Activated CD8-positive, alpha-beta memory T cell treated with anti-CD3 and anti-CD28 coated beads, Interleukin-2, amount 50 U/mL, for 1 hour (primary cell): ENCODE results near the gene BRD8.
A peak's percentile ranks its signal among the peaks of the same experiment; 100 is the strongest.
"Not testable (repeated sequence)": the region's sequence is repeated elsewhere in the genome, so short reads cannot be mapped to it uniquely, and the experiment has no call there.

Experiments used
- DNase-seq: peaks from one replicate; pipeline ENCODE4 v3.0.0-alpha.2; 2020; ENCODE audit errors: extremely low read depth

Gene BRD8, protein sequence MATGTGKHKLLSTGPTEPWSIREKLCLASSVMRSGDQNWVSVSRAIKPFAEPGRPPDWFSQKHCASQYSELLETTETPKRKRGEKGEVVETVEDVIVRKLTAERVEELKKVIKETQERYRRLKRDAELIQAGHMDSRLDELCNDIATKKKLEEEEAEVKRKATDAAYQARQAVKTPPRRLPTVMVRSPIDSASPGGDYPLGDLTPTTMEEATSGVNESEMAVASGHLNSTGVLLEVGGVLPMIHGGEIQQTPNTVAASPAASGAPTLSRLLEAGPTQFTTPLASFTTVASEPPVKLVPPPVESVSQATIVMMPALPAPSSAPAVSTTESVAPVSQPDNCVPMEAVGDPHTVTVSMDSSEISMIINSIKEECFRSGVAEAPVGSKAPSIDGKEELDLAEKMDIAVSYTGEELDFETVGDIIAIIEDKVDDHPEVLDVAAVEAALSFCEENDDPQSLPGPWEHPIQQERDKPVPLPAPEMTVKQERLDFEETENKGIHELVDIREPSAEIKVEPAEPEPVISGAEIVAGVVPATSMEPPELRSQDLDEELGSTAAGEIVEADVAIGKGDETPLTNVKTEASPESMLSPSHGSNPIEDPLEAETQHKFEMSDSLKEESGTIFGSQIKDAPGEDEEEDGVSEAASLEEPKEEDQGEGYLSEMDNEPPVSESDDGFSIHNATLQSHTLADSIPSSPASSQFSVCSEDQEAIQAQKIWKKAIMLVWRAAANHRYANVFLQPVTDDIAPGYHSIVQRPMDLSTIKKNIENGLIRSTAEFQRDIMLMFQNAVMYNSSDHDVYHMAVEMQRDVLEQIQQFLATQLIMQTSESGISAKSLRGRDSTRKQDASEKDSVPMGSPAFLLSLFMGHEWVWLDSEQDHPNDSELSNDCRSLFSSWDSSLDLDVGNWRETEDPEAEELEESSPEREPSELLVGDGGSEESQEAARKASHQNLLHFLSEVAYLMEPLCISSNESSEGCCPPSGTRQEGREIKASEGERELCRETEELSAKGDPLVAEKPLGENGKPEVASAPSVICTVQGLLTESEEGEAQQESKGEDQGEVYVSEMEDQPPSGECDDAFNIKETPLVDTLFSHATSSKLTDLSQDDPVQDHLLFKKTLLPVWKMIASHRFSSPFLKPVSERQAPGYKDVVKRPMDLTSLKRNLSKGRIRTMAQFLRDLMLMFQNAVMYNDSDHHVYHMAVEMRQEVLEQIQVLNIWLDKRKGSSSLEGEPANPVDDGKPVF

DNA sequence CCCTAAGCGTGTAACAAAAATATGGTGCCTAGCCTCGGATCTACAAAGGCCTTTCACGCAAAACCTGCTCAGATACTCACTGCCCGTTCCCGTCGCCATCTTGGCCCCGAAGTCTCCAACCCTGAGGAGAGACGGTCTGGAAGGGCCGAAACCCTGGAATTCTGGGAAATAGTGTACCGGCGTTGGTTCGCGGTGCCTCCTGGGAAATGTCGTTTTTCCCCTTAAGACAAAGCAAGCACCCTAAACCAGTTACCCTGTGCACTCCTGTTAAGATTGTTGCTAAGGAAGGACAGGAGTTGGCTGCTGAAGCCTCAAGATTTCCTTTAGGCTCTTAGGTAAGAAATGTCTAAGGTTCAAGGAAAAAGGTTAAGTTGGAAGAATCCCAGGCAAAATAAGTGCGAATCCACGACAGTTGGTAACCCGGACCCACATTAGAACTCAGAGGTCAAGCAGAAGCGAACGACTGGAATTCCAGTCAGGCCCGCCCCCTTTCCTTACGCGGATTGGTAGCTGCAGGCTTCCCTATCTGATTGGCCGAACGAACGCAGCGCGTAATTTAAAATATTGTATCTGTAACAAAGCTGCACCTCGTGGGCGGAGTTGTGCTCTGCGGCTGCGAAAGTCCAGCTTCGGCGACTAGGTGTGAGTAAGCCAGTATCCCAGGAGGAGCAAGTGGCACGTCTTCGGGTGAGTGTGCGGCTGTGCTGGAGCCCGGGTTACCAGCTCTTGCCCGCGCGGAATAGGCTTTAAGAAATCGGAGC, at the start of gene BRD8, which contains the start of gene KIF20A:
BRD8 (minus strand) TSS at position 115 of the 761 bp plus-strand sequence; CDS start at position 99, 16 bp downstream.
KIF20A (plus strand) TSS at position 597 of the 761 bp plus-strand sequence. CDS start 569 bp downstream, outside the sequence.
- DNase-seq: peak; percentile 70

DNA sequence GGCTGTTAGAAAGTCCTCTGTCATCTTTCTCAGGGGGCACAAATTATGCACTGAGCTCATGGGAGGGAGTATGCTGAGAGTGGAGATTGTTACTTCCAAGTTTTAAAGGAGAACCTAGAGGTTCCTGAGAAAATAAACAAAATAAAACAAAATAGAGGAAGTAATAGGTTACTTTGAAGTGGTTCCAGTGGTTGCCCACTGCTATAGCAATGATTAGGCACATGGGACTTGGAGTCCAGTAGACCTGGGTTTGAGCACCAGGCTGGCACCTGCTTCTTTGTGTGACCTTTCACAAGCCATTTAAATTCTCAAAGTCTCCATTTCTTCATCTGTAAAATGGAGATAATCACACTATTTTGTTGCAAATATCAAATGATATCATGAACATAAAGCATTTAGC, 48.5 kb upstream of the BRD8 start:
- no peak for DNase-seq

DNA sequence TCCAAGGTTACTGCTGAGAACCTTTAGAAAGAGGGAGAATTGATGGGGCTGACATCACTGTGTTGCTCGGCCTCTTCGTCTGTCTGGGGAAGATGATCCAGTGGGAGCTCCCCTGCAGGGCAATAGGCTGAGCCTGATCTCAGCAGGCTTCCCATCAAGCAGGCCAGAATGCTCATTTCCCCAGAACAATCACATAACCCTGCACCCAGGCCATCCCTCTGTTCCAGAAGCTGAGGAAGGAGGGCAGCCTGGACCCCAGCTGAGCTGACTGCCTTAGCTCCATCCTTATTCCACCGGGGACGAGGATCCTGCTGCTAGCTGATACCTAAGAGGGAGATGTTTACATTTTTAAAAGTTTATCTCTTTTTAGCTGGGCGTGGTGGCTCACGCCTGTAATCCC, 46.3 kb upstream of the BRD8 start:
- DNase-seq: no peak

DNA sequence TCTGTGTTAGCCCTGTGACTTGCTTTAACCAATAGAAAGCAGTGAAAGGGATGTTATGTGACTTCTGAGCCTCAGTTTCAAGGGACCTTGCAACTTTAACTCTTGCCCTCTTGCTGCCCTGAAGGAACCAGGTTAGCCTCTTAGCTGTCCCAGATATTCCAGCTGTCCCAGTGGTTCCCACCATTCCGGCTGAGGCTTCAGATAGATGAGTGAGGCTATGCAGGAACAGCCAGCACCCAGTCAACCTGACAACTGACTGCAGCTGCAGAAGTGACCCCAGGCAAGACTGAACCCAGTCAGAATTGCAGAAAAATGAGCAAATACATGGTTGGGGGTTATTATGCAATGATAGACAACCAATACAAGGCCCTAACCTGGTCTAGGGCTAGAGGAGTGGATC, 45.1 kb upstream of the BRD8 start:
- no peak for DNase-seq

DNA sequence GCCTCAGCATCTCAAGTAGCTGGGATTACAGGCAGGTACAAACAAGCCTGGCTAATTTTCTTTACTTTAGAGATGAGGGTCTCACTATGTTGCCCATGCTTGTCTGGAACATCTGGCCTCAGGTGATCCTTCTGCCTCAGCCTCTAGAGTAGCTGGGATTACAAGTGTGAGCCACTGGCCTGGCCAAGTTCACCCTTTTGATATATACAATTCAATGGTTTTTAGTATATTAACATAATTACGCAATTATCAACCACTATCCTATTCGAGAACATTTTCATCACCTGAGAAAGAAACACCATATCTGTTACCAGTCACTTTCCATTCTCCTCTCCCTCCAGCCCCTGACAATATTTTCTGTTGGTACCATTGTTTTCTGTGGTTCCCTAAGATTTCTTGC, 38.4 kb upstream of the BRD8 start:
- DNase-seq: no peak

DNA sequence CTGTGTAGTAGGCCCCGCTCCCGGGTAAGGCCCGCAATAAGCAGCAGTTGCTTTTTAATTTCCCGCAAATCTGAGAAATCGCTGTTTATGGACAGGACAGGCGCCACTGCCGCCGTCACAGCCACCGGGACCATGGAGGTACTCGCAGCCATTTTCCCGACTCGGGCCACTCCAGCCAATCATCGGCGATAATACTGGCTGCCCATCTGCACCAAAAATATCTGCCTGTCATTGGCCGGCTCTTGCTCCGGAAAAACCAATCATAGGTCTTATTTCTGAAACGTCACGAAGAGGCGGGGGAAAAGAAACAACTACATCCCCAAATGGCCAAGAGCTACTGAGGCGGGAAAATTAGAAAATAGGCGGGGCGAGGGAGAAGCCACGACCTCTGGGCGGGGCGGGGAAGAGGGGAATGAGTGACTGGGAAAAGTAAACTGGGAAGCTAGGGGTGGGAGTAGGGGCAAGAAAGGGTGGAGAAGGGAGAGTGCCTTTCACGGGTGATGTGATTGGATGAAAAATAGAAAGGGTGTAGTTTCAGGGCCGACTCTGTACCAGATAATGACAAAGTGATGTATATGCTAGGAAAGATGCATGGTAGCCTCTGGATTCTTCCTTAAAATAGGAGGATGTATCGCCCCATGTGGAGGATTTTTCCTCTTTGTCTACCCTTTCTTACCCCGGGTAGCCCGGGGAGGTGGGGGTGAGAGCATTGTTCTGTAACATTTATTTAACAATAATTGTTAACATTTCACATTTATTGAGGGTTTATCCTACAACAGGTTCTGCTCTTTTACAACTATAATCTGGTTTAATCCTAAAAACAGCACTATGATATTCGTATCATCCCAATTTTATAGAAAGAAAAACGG, 35.0 kb upstream of the BRD8 start, which contains the start of gene CDC23:
CDC23 (minus strand) TSS at position 163 of the 869 bp plus-strand sequence; CDS start at position 152, 11 bp downstream.
- DNase-seq: peak; percentile 74

DNA sequence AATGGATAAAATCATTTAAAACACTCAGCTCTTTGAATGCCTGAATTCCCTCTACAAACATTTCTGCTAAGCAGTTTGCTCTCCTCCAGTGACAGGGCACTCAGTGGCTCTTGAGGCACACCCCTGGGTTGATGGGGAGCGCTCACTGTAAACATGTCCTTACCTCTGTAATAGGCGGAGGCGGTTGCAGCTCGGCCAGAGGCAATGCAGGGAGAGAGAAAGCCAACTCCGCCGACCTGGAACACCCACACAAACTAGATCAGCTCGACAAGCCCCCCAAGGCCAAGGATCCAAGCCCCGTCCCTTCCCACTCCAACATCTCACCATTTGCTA, 34.4 kb upstream of the BRD8 start:
- DNase-seq: no peak

DNA sequence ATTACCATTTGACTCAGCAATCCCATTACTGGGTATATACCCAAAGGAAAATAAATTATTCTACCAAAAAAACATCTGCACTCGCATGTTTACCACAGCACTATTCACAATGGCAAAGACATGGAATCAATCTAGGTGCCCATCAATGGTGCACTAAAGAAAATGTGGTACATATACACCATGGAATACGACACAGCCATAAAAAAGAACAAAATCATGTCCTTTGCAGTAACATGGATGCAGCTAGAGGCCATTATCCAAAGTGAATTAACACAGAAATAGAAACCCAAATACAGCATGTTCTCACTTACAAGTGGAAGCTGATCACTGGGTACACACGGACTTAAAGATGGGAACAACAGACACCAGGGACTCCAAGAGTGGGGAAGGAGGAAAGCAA, 32.6 kb upstream of the BRD8 start:
- no peak for DNase-seq

DNA sequence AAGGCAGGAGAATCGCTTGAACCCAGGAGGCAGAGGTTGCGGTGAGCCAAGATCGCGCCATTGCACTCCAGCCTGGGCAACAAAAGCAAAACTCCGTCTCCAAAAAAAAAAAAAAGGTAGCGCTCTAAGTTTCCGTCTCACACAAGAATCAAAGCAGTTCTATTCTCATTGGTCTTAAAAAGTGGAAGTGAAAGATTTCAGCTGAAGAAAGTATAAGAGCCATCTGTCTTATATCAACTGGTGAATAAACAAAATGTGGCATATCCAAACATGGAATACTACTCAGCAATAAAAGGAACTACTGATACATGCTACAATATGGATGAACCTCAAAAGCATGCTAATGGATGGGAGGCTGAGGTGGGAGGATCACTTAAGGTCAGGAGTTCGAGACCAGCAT, 15.4 kb upstream of the BRD8 start:
- DNase-seq: not testable (repeated sequence)

DNA sequence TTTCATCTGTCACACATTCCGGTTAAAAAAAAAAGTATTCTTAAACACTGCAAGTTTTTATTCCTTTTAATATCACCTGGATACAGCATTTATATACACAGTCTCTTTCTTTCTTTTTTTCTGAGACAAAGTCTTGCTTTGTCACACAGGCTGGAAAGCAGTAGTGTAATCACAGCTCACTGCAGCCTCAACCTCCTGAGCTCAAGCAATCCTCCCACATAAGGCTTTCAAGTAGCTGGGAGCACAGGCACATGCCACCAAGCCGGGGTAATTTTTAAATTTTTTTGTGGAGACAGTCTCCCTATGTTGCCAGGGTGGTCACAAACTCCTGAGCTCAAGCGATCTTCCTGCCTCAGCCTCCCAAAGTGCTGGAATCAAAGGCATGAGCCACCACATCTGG, 14.4 kb upstream of the BRD8 start:
- DNase-seq: no peak

DNA sequence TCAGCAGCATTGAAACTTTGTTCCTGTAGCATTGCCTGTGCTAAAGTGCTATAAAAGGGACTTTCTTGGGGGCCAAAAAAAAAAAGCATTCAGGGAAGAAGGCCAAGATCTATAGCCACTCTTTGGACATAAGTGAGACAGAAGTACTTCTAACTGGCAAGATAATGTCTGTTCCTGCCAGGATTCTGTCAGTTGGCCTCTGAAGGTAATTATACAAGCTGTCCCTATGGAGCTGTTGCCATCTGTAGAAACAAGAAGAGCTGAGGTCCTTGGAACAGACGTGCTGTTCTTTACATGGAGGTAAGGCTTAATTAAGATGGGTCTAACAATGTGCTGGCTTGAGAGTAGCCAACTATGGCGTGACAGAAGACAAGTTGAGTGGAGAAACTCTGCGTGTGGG, 10.2 kb upstream of the BRD8 start:
- DNase-seq: no peak

DNA sequence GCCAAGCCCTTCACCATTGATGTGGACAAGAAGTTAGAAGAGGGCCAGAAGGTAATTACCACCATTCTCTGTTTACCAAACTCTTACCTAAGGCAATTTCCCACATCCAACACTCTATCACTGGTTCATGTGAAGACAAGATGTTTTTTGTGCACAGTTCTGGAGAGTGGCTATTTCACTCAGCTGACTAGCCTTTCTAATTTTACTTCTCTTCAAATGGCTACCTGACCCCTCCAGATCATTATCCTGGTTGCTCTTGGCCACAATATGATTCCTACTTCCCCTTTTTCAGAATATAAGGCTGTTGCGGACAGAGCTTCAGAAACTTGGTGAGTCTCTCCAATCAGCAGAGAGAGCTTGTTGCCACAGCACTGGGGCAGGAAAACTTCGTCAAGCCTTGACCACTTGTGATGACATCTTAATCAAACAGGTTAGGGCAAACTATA, 7.6 kb upstream of the BRD8 start:
- DNase-seq: no peak

DNA sequence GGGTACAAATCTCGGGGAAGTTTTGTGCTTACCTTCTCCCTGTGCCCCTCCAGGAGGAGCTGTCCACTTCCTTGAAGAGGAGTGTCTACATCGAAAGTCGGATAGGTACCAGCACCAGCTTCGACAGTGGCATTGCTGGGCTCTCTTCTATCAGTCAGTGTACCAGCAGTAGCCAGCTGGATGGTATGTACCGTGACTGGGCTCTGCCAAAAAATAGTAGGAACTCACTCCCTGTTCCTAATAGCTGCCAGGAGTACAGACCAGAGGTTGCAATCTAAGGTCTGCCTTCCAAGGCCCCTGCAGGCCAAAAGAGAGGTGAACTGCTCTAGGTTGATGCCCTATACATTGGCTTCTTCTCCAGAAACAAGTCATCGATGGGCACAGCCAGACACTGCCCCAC, 4.4 kb upstream of the BRD8 start:
- no peak for DNase-seq

DNA sequence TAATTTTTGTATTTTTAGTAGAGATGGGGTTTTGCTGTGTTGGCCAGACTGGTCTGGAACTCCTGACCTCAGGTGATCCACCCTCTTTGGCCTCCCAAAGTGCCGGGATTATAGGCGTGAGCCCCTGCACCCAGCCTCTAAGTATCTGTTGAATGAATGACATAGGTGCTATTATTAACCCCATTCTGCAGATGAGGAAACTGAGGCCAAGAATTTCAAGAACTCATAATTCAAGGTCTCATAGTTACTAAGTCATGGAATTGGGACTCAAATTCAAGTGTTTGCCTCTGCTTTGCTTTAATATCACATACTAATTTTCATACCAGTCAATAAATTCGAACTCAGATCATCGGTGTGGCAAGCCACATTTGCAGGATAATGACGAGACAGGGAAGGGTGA, 2.4 kb upstream of the BRD8 start:
- DNase-seq: no peak

DNA sequence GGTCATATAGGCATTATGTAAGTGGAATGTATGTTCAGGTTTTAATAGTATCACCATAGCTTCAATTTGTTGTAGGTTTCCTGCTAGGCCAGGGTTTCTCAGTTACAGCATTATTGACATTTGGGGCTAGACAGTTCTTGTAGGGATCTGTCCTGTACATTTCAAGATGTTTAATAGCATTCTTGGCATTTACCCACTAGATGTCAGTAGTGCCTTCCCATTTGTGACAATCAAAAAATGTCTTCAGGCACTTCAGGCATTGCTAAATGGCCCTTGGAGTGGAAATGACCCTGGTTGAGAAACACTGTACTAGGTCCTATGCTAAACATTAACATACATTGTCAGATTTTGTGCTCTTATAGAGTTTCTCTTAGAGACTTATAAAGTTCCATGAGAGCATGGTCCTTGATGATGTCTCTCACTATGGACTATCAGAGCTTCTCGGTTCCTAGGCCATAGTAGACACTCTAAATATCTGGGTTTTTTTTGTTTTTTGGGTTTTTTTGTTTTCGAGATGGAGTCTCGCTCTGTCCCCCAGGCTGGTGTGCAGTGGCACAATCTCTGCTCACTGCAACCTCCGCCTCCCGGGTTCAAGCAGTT, 1.9 kb upstream of the BRD8 start:
- DNase-seq: no peak

DNA sequence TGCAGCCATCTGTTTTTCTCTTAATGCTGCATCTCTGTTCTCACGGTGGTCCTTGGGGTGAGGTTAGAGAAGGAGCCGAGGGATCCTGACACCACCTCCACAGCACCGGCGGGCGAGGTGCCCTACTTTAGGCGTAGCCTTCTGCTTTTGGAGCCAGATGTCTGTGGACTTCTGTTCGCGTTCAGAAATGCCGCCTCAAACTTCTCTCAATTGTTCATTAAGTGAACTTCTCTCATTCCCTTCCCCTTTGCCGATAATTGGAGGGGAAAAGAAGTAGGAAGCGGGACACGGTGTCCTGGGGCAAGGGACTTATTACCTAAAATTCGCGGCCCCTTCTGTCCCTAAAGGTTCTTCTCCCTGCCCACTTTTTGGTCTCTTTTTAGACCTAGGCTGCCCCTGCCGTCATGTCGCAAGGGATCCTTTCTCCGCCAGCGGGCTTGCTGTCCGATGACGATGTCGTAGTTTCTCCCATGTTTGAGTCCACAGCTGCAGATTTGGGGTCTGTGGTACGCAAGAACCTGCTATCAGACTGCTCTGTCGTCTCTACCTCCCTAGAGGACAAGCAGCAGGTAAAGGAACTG, 937 bp upstream of the BRD8 start:
- no peak for DNase-seq

DNA sequence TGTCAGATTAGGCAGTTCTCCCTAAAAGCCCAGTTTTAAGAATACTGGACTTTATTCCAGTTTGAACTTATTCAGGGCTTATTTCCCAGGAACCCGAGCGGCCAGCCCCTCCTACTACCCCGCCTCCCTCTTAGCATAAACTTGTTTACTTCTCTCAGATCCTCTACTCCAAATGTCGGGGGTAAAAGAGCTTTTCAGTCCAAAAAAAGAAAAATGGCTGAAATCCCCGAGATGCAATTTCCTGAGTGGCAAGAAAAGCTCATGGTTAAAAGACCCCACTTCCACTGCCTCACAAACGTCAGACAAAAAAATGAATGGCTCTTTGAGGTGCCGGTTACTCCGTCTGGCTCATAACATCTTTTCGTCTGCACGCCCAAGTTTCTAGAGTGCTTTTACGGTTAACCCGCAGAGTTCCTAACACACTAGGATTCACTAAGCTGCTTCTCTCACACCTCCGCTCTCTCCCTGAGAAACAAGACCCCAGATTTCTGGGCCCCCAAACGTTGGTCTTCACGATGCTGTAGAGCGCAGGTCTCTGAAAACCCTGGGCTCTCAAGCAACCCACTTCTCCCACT, 402 bp downstream of the BRD8 start:
- DNase-seq: no peak

DNA sequence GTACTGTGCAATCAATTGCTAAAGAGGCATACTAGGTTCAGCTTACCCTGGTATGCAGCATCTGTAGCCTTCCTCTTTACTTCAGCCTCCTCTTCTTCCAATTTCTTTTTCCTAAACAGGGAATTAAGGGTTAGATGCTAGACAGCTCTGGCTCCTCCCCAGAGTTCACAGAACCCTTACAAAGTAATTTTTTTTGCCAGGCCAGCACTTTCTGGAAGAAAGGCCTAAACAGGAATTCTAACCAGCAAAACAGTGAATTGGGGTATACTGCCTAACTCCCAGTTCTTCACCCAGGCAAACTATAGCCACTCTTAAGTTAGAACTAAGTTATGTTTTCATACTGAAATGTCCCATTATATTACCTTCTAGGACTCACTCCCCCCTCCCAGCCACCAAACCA, 8.1 kb downstream of the BRD8 start:
- no peak for DNase-seq

DNA sequence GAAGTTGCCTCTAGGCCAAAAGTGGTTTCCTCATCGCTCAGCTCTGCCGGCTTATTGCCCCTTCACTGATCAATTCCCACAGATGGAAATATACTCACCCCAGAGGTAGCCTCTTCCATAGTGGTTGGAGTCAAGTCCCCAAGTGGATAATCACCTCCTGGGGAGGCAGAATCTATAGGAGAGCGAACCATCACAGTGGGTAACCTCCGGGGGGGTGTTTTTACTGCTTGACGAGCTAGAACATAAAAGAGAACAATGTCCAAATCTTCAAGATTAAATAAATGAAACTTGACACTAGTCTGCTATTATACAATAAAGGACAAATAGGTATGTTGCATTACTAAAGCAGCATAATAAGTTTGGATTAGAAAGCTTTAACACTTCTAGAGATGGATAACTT, 9.3 kb downstream of the BRD8 start:
- no peak for DNase-seq
